HG03521 (cell line): ENCODE data around the gene SNX19.
"Not testable (repeated sequence)": the region's sequence is repeated elsewhere in the genome, so short reads cannot be mapped to it uniquely, and the experiment has no call there.

Source experiments
- ATAC-seq: cut with Tn5 transposase; IDR thresholded peaks from one replicate; pipeline ENCODE4 v1.9.1; 2021; ENCODE audit warnings: mild to moderate bottlenecking, moderate library complexity; ENCODE audit not compliant: unreplicated experiment

SNX19 gene

GRCh38 chr11:130916238-130916855 lies at the start of gene SNX19:
TSS of gene SNX19 (minus strand) at chr11:130916479. CDS start at chr11:130915939, 540 bp downstream.
- peak; percentile 99 for ATAC-seq

GRCh38 chr11:130964058-130964792 lies 47.9 kb upstream of the SNX19 start:
- ATAC-seq = no peak

- ATAC-seq = no peak
Measured at GRCh38 chr11:130947889-130948288, 31.6 kb upstream of the SNX19 start.

GRCh38 chr11:130947481-130947880 lies 31.2 kb upstream of the SNX19 start:
- ATAC-seq = no peak

- ATAC-seq = no peak
Measured at GRCh38 chr11:130947058-130947457, 30.8 kb upstream of the SNX19 start.

- no peak for ATAC-seq
Measured at GRCh38 chr11:130945896-130946295, 29.6 kb upstream of the SNX19 start.

- ATAC-seq = no peak
Measured at GRCh38 chr11:130940706-130941105, 24.4 kb upstream of the SNX19 start.

- no peak for ATAC-seq
Measured at GRCh38 chr11:130937051-130937450, 20.8 kb upstream of the SNX19 start.

GRCh38 chr11:130932086-130932712 lies 15.9 kb upstream of the SNX19 start:
- ATAC-seq = no peak

GRCh38 chr11:130924750-130925149 lies 8.5 kb upstream of the SNX19 start:
- ATAC-seq = no peak

GRCh38 chr11:130920612-130921011 lies 4.3 kb upstream of the SNX19 start:
- not testable (repeated sequence) for ATAC-seq

- ATAC-seq = no peak
Measured at GRCh38 chr11:130918081-130918480, 1.8 kb upstream of the SNX19 start.

GRCh38 chr11:130916910-130917309 lies 631 bp upstream of the SNX19 start:
- no peak for ATAC-seq

- ATAC-seq = peak; percentile 18
Measured at GRCh38 chr11:130915603-130916237, 559 bp downstream of the SNX19 start.

- no peak for ATAC-seq
Measured at GRCh38 chr11:130913268-130913667, 3.0 kb downstream of the SNX19 start.

GRCh38 chr11:130912552-130912951 lies 3.7 kb downstream of the SNX19 start:
- no peak for ATAC-seq

GRCh38 chr11:130911306-130911705 lies 5.0 kb downstream of the SNX19 start:
- no peak for ATAC-seq

GRCh38 chr11:130909650-130910049 lies 6.6 kb downstream of the SNX19 start:
- no peak for ATAC-seq

- ATAC-seq = no peak
Measured at GRCh38 chr11:130908770-130909625, 7.3 kb downstream of the SNX19 start.

- ATAC-seq = no peak
Measured at GRCh38 chr11:130908061-130908460, 8.2 kb downstream of the SNX19 start.

- ATAC-seq = no peak
Measured at GRCh38 chr11:130907229-130907628, 9.1 kb downstream of the SNX19 start.
